Peyer's patch (tissue), 4 donors: ENCODE results near the gene QTRT2. TPM values are rescaled to one million over a fixed set of nuclear protein-coding genes. Genes with fewer than 3 reads are reported as not detected.

Experiments used
- DNase-seq, 3 donors: peaks; one replicate each; pipeline ENCODE4 v3.0.0-alpha.2; 2017 to 2019
- H3K27ac ChIP-seq, 4 donors: fragments of 200-600 bp; sonication (generic); one replicate each; pipeline ENCODE4 v1.5.1; 2016 to 2019
- H3K27me3 ChIP-seq, 2 donors: fragments of 200-600 bp; sonication (generic); one replicate each; pipeline ENCODE4 v1.5.1; 2019
- H3K36me3 ChIP-seq, 3 donors: fragments of 200-600 bp; sonication (generic); one replicate each; pipeline ENCODE4 v1.5.1; 2016 to 2019
- H3K4me1 ChIP-seq, 4 donors: fragments of 200-600 bp; sonication (generic); one replicate each; pipeline ENCODE4 v1.5.1; 2016 to 2019
- H3K4me3 ChIP-seq, 4 donors: fragments of 200-600 bp; sonication (generic); 1 replicate in 3 of 4; 2 replicates in 1 of 4; pipeline ENCODE4 v1.5.1; 2016 to 2019; ENCODE audit warnings: mild to moderate bottlenecking in 1 of 4
- H3K9me3 ChIP-seq, 4 donors: fragments of 200-600 bp; sonication (generic); one replicate each; pipeline ENCODE4 v1.5.1; 2016 to 2019; ENCODE audit warnings: mild to moderate bottlenecking in 1 of 4
- POLR2A ChIP-seq, 2 donors: fragments of 450-650 bp; IDR thresholded peaks; one replicate each; pipeline ENCODE4 v1.5.1; 2017; ENCODE audit warnings: antibody characterized with exemption in 2 of 2, mild to moderate bottlenecking in 2 of 2, moderate library complexity in 2 of 2
- total RNA-seq, 4 donors: library from RNA; depleted of rRNA; stranded (reverse); fragments of >200 nt; gene quantifications; one replicate each; pipeline ENCODE4 v1.1.0, GENCODE V29; 2016
- TF ChIP-seq, protein P1 (sequence below), 6 experiments: fragments of 450-650 bp in 4 of 6; fragments of 200-600 bp in 2 of 6; sonication (generic) in 1 of 6; IDR thresholded peaks; one replicate each; pipeline ENCODE4 v1.5.1; 2017 to 2019; ENCODE audit warnings: antibody characterized with exemption in 6 of 6, mild to moderate bottlenecking in 3 of 6, moderate library complexity in 1 of 6

QTRT2 gene
- total RNA-seq, 4 donors from 2014 or later = 12.2 to 44.2 (median 26.2) TPM

DNA sequence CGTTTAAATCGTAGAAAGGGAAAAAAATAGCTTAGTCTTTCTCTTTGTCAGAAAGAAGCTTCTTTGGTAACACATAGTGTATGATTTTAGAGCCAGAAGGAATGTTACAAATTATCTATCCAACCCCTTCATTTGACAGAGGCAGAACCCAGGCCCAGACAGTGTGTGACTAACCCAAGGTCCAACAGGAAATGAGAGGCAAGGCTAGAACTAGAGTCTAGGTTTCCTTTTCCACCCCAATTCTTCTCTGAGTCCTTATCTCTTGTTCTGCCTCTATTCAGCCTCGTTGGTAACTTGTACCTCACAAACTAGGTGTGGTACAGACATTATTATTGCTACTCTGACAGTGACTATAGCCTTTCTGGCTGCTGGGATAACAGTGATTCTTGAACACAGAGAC is 39.3 kb downstream of the QTRT2 start:
- DNase-seq = no peak
- no peak overlapping the region for H3K27ac ChIP-seq
- H3K36me3 ChIP-seq = no peaks in the 10 kb centered on the region
- no peaks in the 10 kb centered on the region for H3K4me1 ChIP-seq
- no peak for TF ChIP-seq POLR2A (IDR thresholded peaks at IDR 0.05)
- TF ChIP-seq, protein P1, sequence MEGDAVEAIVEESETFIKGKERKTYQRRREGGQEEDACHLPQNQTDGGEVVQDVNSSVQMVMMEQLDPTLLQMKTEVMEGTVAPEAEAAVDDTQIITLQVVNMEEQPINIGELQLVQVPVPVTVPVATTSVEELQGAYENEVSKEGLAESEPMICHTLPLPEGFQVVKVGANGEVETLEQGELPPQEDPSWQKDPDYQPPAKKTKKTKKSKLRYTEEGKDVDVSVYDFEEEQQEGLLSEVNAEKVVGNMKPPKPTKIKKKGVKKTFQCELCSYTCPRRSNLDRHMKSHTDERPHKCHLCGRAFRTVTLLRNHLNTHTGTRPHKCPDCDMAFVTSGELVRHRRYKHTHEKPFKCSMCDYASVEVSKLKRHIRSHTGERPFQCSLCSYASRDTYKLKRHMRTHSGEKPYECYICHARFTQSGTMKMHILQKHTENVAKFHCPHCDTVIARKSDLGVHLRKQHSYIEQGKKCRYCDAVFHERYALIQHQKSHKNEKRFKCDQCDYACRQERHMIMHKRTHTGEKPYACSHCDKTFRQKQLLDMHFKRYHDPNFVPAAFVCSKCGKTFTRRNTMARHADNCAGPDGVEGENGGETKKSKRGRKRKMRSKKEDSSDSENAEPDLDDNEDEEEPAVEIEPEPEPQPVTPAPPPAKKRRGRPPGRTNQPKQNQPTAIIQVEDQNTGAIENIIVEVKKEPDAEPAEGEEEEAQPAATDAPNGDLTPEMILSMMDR (IDR thresholded peaks at IDR 0.05) = no peak
- H3K27me3 ChIP-seq = no peaks in the 10 kb centered on the region
- no peaks in the 10 kb centered on the region for H3K9me3 ChIP-seq
- H3K4me3 ChIP-seq = no peak overlapping the region

DNA sequence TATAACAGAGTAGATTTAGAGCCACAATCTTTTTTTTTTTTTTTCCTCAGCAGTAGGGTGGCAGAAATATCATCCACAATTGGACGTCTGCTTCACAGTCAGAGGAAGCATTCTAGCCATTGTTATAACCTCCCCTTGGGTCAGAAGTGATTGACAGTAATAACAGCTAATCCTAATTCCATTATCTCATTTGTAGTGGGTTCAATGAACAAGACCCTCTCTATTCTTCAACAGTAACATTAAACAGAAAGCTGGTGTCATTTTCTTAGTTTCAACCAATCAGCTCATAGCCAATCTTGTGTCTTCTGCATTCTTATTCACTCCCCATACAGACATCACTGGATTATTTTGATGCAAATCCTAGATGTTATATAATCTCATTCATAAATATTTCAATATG is 44.6 kb downstream of the QTRT2 start:
- Histone ChIP-seq H3K4me1 (no peaks in the 10 kb centered on the region), H3K9me3 (no peaks in the 10 kb centered on the region), H3K27ac (no peak overlapping the region), H3K4me3 (no peak overlapping the region), H3K27me3 (no peaks in the 10 kb centered on the region), H3K36me3 (no peaks in the 10 kb centered on the region)
- DNase-seq = no peak
- TF ChIP-seq, protein P1 (IDR thresholded peaks at IDR 0.05) = no peak
- TF ChIP-seq POLR2A (IDR thresholded peaks at IDR 0.05) = no peak

DNA sequence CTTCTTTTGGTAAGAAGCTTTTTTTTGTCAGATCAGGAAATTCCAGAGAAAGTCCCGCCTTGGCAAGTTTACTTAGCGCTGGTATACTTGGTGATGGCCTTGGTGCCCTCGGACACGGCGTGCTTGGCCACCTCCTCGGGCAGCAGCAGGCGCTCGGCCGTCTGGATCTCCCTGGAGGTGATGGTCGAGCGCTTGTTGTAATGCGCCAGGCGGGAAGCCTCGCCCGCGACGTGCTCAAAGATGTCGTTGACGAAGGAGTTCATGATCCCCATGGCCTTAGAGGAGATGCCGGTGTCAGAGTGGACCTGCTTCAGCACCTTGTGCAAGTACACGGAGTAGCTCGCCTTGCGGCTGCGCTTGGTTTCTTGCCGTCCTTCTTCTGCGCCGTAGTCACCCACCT is 46.6 kb downstream of the QTRT2 start:
- DNase-seq = no peak
- Histone ChIP-seq H3K36me3 (no peaks in the 10 kb centered on the region), H3K27ac (no peak overlapping the region), H3K4me1 (no peaks in the 10 kb centered on the region), H3K27me3 (no peaks in the 10 kb centered on the region), H3K4me3 (no peak overlapping the region), H3K9me3 (no peaks in the 10 kb centered on the region)
- no peak for TF ChIP-seq POLR2A (IDR thresholded peaks at IDR 0.05)
- TF ChIP-seq, protein P1 (IDR thresholded peaks at IDR 0.05) = no peak

DNA sequence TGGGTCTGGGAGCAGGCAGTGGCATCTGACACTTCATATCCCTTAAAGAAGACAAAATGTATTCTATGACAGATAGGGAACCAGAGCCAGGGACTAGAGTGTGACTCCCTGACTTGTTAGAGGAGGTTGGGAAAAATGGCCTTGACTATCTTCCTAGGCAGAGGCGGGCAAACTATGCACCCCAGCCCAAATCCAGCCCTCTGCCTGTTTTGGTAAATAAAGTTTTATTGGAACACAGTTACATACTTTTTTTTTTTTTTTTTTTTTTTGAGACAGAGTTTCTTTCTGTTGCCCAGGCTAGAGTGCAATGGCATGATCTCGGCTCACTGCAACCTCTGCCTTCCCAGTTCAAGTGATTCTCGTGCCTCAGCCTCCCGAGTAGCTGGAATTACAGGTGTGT is 47.3 kb downstream of the QTRT2 start:
- no peaks in the 10 kb centered on the region for H3K9me3 ChIP-seq
- H3K27ac ChIP-seq = no peak overlapping the region
- TF ChIP-seq, protein P1 (IDR thresholded peaks at IDR 0.05) = no peak
- TF ChIP-seq POLR2A (IDR thresholded peaks at IDR 0.05) = no peak
- H3K36me3 ChIP-seq = no peaks in the 10 kb centered on the region
- H3K4me3 ChIP-seq = no peak overlapping the region
- no peaks in the 10 kb centered on the region for H3K4me1 ChIP-seq
- DNase-seq = no peak
- no peaks in the 10 kb centered on the region for H3K27me3 ChIP-seq

DNA sequence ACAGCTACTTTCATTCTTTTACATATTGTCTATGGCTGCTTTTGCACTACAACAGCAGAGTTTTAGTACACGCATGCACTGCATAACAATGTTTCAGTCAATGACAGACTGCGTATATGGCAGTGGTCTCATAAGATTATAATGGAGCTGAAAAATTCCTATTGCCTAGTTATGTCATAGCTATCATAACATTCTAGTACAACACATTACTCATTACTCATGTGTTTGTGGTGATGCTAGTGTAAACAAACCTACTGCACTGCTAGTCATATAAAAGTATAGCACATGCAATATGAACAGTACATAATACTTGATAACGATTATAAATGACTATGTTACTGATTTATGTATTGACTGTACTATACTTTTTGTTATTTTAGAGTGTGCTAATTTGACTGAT is 47.9 kb downstream of the QTRT2 start:
- no peak for TF ChIP-seq POLR2A (IDR thresholded peaks at IDR 0.05)
- TF ChIP-seq, protein P1 (IDR thresholded peaks at IDR 0.05) = no peak
- Histone ChIP-seq H3K36me3 (no peaks in the 10 kb centered on the region), H3K4me1 (no peaks in the 10 kb centered on the region), H3K4me3 (no peak overlapping the region), H3K9me3 (no peaks in the 10 kb centered on the region), H3K27me3 (no peaks in the 10 kb centered on the region), H3K27ac (no peak overlapping the region)
- no peak for DNase-seq

DNA sequence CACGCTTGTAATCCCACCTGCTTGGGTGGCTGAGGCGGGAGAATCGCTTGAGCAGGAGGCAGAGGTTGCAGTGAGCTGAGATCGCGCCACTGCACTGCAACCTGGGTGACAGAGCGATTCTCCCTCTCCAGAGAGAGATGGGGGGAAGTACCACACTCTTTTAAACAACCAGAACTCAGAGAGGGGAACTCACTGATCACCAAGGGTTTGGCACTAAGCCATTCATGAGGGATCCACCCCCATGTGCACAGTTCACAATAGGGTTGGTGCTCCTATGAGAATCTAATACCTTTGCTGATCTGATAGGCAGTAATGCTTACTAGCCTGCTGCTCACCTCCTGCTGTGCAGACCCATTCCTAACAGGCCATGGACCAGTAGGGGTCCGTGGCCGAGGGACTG is 51.6 kb downstream of the QTRT2 start:
- no peak for TF ChIP-seq POLR2A (IDR thresholded peaks at IDR 0.05)
- TF ChIP-seq, protein P1 (IDR thresholded peaks at IDR 0.05) = no peak
- H3K27me3 ChIP-seq = no peaks in the 10 kb centered on the region

More for the DNA sequence above, 51.6 kb downstream of the QTRT2 start:
- H3K36me3 ChIP-seq = no peaks in the 10 kb centered on the region
- DNase-seq = no peak
- H3K27ac ChIP-seq = no peak overlapping the region
- H3K4me1 ChIP-seq = no peaks in the 10 kb centered on the region
- H3K9me3 ChIP-seq = no peaks in the 10 kb centered on the region
- no peak overlapping the region for H3K4me3 ChIP-seq
